GM23338 (cell line): ENCODE data around the gene PTBP3. TPM values are rescaled to one million over a fixed set of nuclear protein-coding genes. Genes with fewer than 3 reads are reported as not detected.

Experiments
- ATAC-seq: fragments of 200-7000 bp; cut with Tn5 transposase; 3 replicates; pipeline ENCODE4 v1.9.1; 2020
- DNase-seq: peaks from one replicate; pipeline ENCODE4 v3.0.0-alpha.2; 2015; ENCODE audit warnings: low spot score
- H2AFZ ChIP-seq: fragments of 200-600 bp; sonication (generic); 2 replicates; pipeline ENCODE4 v1.8.0; 2016; ENCODE audit warnings: antibody characterized with exemption, mild to moderate bottlenecking, moderate library complexity
- H3F3A ChIP-seq: fragments of 200-600 bp; sonication (generic); replicated peaks from 2 replicates; pipeline ENCODE4 v1.8.0; 2017; ENCODE audit warnings: antibody characterized with exemption, mixed run types, low read depth
- H3K27ac ChIP-seq: fragments of 200-600 bp; sonication (generic); 2 replicates; pipeline ENCODE4 v1.6.1; 2016; ENCODE audit warnings: low read depth
- H3K27me3 ChIP-seq: fragments of 200-600 bp; sonication (generic); 2 replicates; pipeline ENCODE4 v1.8.0; 2016; ENCODE audit warnings: mild to moderate bottlenecking, mixed run types, moderate library complexity; ENCODE audit not compliant: insufficient read depth
- H3K36me3 ChIP-seq: fragments of 200-600 bp; sonication (generic); 2 replicates; pipeline ENCODE4 v1.8.0; 2016; ENCODE audit warnings: mild to moderate bottlenecking; ENCODE audit not compliant: insufficient read depth
- H3K4me1 ChIP-seq: fragments of 200-600 bp; sonication (generic); 2 replicates; pipeline ENCODE4 v1.8.0; 2016; ENCODE audit warnings: mild to moderate bottlenecking, moderate library complexity; ENCODE audit not compliant: insufficient read depth
- H3K4me2 ChIP-seq: fragments of 200-600 bp; sonication (generic); 2 replicates; pipeline ENCODE4 v1.7.1; 2017; ENCODE audit warnings: mixed run types
- H3K4me3 ChIP-seq: fragments of 200-600 bp; sonication (generic); 2 replicates; pipeline ENCODE4 v1.6.1; 2016; ENCODE audit warnings: mixed run types
- H3K79me2 ChIP-seq: fragments of 200-600 bp; sonication (generic); replicated peaks from 2 replicates; pipeline ENCODE4 v1.8.0; 2017; ENCODE audit warnings: mild to moderate bottlenecking; ENCODE audit not compliant: insufficient read depth
- H3K9me2 ChIP-seq: fragments of 200-600 bp; sonication (generic); 2 replicates; pipeline ENCODE4 v1.8.0; 2017; ENCODE audit not compliant: insufficient read depth
- H4K20me1 ChIP-seq: fragments of 200-600 bp; sonication (generic); replicated peaks from 2 replicates; pipeline ENCODE4 v1.8.0; 2017; ENCODE audit warnings: mild to moderate bottlenecking; ENCODE audit not compliant: insufficient read depth
- H3K27ac Mint-ChIP-seq: 2 replicates; pipeline ENCODE4 v1.8.0; 2020; ENCODE audit warnings: inconsistent platforms, mild to moderate bottlenecking, moderate library complexity, mixed read lengths
- H3K27me3 Mint-ChIP-seq: 3 replicates; pipeline ENCODE4 v1.8.0; 2022; ENCODE audit warnings: low read depth, mild to moderate bottlenecking, moderate library complexity, mixed read lengths, inconsistent platforms; ENCODE audit not compliant: insufficient read depth, poor library complexity
- H3K36me3 Mint-ChIP-seq: 3 replicates; pipeline ENCODE4 v1.8.0; 2021; ENCODE audit warnings: low read depth, mild to moderate bottlenecking, inconsistent platforms, moderate library complexity, mixed read lengths
- H3K4me1 Mint-ChIP-seq: 3 replicates; pipeline ENCODE4 v1.8.0; 2020; ENCODE audit warnings: mild to moderate bottlenecking, inconsistent platforms, mixed read lengths
- H3K4me3 Mint-ChIP-seq: 3 replicates; pipeline ENCODE4 v1.8.0; 2021; ENCODE audit warnings: moderate library complexity, mild to moderate bottlenecking, inconsistent platforms, mixed read lengths
- H3K9me3 Mint-ChIP-seq: 3 replicates; pipeline ENCODE4 v1.8.0; 2020; ENCODE audit warnings: moderate library complexity, mild to moderate bottlenecking, inconsistent platforms, mixed read lengths
- POLR2AphosphoS5 ChIP-seq: IDR thresholded peaks from 2 replicates; pipeline ENCODE4 v1.6.1; 2016; ENCODE audit warnings: antibody characterized with exemption, low read depth
- STAT1 ChIP-seq: IDR thresholded peaks from one replicate; pipeline ENCODE4 v1.6.1; 2016; ENCODE audit warnings: antibody characterized with exemption; ENCODE audit not compliant: unreplicated experiment
- ZNF331 ChIP-seq: fragments of 250-450 bp; sonication (Bioruptor Pico); IDR thresholded peaks from 2 replicates; pipeline ENCODE4 v1.5.0; 2020; ENCODE audit warnings: low read depth, mild to moderate bottlenecking, moderate library complexity
- polyA plus RNA-seq: library from polyadenylated mRNA; unstranded; fragments of >200 nt; fragmentation: Nextera tagmentation; extraction: Ambion mirVana; gene quantifications from 2 replicates; pipeline ENCODE4 v1.2.1, GENCODE V29; 2016
- total RNA-seq: library from RNA; depleted of rRNA; stranded (reverse); fragments of >200 nt; shearing (Covaris generic); gene quantifications from 2 replicates; pipeline ENCODE4 v1.2.3, GENCODE V29; 2014
- TF ChIP-seq, protein P1 (sequence below), 2 experiments: fragments of 200-600 bp in 1 of 2; sonication (generic) in 1 of 2; conservative IDR thresholded peaks; 2 replicates each; pipeline versions ENCODE4 v1.5.1 to v1.6.1; 2016 to 2017; ENCODE audit warnings: antibody characterized with exemption in 2 of 2, low read depth in 2 of 2, mild to moderate bottlenecking in 2 of 2, moderate library complexity in 1 of 2
- TF ChIP-seq, protein P2 (sequence below): IDR thresholded peaks from one replicate; pipeline ENCODE4 v1.6.1; 2018; ENCODE audit warnings: antibody characterized with exemption; ENCODE audit not compliant: unreplicated experiment

Gene PTBP3
- total and polyA plus RNA-seq, 2 experiments from 2014 or later, result 20.0 to 92.9 TPM

DNA sequence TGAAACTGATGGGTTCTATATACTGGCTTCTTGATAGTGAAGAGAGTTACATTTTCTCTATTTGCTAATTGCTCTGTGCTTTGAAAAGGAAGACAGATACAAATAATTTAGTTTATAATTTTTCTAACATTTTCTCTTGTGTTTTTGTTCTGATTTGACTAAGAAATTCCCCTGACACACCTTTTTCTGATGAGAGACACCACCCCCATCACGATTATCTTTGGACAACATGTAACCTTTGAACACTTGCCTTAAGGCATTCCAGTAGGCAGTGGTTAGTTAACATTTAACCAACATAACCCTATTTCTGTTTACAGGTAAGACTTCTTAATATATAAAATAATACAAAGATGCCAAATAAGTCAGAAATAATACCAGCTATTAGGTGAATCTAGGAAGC lies 4.1 kb upstream of the PTBP3 start (continued):
- TF ChIP-seq, protein P1, sequence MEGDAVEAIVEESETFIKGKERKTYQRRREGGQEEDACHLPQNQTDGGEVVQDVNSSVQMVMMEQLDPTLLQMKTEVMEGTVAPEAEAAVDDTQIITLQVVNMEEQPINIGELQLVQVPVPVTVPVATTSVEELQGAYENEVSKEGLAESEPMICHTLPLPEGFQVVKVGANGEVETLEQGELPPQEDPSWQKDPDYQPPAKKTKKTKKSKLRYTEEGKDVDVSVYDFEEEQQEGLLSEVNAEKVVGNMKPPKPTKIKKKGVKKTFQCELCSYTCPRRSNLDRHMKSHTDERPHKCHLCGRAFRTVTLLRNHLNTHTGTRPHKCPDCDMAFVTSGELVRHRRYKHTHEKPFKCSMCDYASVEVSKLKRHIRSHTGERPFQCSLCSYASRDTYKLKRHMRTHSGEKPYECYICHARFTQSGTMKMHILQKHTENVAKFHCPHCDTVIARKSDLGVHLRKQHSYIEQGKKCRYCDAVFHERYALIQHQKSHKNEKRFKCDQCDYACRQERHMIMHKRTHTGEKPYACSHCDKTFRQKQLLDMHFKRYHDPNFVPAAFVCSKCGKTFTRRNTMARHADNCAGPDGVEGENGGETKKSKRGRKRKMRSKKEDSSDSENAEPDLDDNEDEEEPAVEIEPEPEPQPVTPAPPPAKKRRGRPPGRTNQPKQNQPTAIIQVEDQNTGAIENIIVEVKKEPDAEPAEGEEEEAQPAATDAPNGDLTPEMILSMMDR (conservative IDR thresholded peaks at IDR 0.05; ENCODE audit: low read depth in 2 of 2), result no peak
- TF ChIP-seq ZNF331, result no peak

DNA sequence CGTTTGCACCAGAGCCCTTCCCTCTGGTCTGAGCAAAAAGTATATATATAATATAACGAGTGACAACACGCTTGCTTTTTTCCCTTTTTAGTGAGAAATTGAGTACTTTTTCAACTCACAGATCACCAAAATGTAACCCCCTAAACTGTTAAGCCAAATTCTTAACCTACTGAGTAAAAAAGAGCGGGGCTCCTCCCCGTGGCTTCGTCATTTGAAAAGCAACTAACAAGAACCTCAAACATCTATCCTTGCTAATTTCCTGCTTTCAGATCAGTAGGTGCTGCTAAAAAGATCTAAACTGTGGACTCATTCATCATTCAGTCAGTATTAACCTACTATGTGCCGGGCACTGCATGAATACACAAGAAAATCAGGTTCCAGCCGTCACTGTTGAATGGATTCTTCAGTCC lies 1.0 kb upstream of the PTBP3 start:
- Mint-ChIP-seq H3K9me3 (no peaks in the 10 kb centered on the region), H3K4me3 (peak overlapping the region; percentile 92), H3K27me3 (peaks cover 2% of the 10 kb centered on the region), H3K4me1 (peaks cover 22% of the 10 kb centered on the region), H3K27ac (peak overlapping the region; percentile 36), H3K36me3 (peaks cover 3% of the 10 kb centered on the region; the same call in 1 of the 3 replicates)
- peaks cover 4% of the 10 kb centered on the region for H4K20me1 ChIP-seq
- H3K27me3 ChIP-seq, result no peaks in the 10 kb centered on the region
- no peaks in the 10 kb centered on the region for H3K36me3 ChIP-seq
- DNase-seq (peak; percentile 45), ATAC-seq (no peak)
- H3K9me2 ChIP-seq, result no peaks in the 10 kb centered on the region
- no peaks in the 10 kb centered on the region; the same call in 1 of the 2 replicates for H3F3A ChIP-seq
- H3K4me1 ChIP-seq, result peaks cover 25% of the 10 kb centered on the region
- peak overlapping the region; percentile 91 for H3K27ac ChIP-seq
- peaks cover 32% of the 10 kb centered on the region for H3K79me2 ChIP-seq
- H3K4me3 ChIP-seq, result peak overlapping the region; percentile 71
- peak overlapping the region; percentile 78 for H2AFZ ChIP-seq
- H3K4me2 ChIP-seq, result peak overlapping the region; percentile 75
- TF ChIP-seq STAT1 (no peak), POLR2AphosphoS5 (no peak)
- TF ChIP-seq, protein P1 (conservative IDR thresholded peaks at IDR 0.05; ENCODE audit: low read depth in 2 of 2), result no peak
- TF ChIP-seq, protein P2, sequence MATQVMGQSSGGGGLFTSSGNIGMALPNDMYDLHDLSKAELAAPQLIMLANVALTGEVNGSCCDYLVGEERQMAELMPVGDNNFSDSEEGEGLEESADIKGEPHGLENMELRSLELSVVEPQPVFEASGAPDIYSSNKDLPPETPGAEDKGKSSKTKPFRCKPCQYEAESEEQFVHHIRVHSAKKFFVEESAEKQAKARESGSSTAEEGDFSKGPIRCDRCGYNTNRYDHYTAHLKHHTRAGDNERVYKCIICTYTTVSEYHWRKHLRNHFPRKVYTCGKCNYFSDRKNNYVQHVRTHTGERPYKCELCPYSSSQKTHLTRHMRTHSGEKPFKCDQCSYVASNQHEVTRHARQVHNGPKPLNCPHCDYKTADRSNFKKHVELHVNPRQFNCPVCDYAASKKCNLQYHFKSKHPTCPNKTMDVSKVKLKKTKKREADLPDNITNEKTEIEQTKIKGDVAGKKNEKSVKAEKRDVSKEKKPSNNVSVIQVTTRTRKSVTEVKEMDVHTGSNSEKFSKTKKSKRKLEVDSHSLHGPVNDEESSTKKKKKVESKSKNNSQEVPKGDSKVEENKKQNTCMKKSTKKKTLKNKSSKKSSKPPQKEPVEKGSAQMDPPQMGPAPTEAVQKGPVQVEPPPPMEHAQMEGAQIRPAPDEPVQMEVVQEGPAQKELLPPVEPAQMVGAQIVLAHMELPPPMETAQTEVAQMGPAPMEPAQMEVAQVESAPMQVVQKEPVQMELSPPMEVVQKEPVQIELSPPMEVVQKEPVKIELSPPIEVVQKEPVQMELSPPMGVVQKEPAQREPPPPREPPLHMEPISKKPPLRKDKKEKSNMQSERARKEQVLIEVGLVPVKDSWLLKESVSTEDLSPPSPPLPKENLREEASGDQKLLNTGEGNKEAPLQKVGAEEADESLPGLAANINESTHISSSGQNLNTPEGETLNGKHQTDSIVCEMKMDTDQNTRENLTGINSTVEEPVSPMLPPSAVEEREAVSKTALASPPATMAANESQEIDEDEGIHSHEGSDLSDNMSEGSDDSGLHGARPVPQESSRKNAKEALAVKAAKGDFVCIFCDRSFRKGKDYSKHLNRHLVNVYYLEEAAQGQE, result no peak
